Inferior parietal cortex (tissue), 1 donor: ENCODE data around the gene SHROOM3.

Source experiments
- DNase-seq: peaks from one replicate; pipeline ENCODE4 v3.0.0-alpha.2; 2016; ENCODE audit errors: extremely low spot score

SHROOM3 gene

GRCh38 chr4:76494243-76494642 lies 59.2 kb downstream of the SHROOM3 start:
- no peak for DNase-seq

- DNase-seq = no peak
Measured at GRCh38 chr4:76494871-76495590, 60.0 kb downstream of the SHROOM3 start.

GRCh38 chr4:76498550-76498949 lies 63.5 kb downstream of the SHROOM3 start:
- DNase-seq = no peak

GRCh38 chr4:76499461-76499860 lies 64.4 kb downstream of the SHROOM3 start:
- DNase-seq = no peak

- no peak for DNase-seq
Measured at GRCh38 chr4:76502886-76503285, 67.9 kb downstream of the SHROOM3 start.

GRCh38 chr4:76504613-76505465 lies 69.8 kb downstream of the SHROOM3 start:
- DNase-seq = peak; percentile 77

- DNase-seq = no peak
Measured at GRCh38 chr4:76511947-76512346, 76.9 kb downstream of the SHROOM3 start.

- no peak for DNase-seq
Measured at GRCh38 chr4:76513482-76513881, 78.5 kb downstream of the SHROOM3 start.

- no peak for DNase-seq
Measured at GRCh38 chr4:76514087-76514486, 79.1 kb downstream of the SHROOM3 start.

GRCh38 chr4:76515975-76516843 lies 81.2 kb downstream of the SHROOM3 start:
- DNase-seq = no peak

GRCh38 chr4:76518241-76518640 lies 83.2 kb downstream of the SHROOM3 start:
- no peak for DNase-seq

GRCh38 chr4:76523593-76523992 lies 88.6 kb downstream of the SHROOM3 start:
- DNase-seq = no peak

- no peak for DNase-seq
Measured at GRCh38 chr4:76525751-76526150, 90.7 kb downstream of the SHROOM3 start.

GRCh38 chr4:76526585-76526990 lies 91.6 kb downstream of the SHROOM3 start:
- DNase-seq = no peak

- no peak for DNase-seq
Measured at GRCh38 chr4:76527666-76528065, 92.6 kb downstream of the SHROOM3 start.

GRCh38 chr4:76531597-76531996 lies 96.6 kb downstream of the SHROOM3 start:
- no peak for DNase-seq

- DNase-seq = no peak
Measured at GRCh38 chr4:76532805-76533204, 97.8 kb downstream of the SHROOM3 start.

GRCh38 chr4:76533314-76533713 lies 98.3 kb downstream of the SHROOM3 start:
- DNase-seq = no peak

- no peak for DNase-seq
Measured at GRCh38 chr4:76535603-76536372, 100.8 kb downstream of the SHROOM3 start.

- no peak for DNase-seq
Measured at GRCh38 chr4:76536373-76536689, 101.3 kb downstream of the SHROOM3 start.

GRCh38 chr4:76538296-76538695 lies 103.3 kb downstream of the SHROOM3 start:
- no peak for DNase-seq

GRCh38 chr4:76539979-76540378 lies 105.0 kb downstream of the SHROOM3 start:
- no peak for DNase-seq
